GM12878 (cell line): ENCODE data around the gene NPAS3. TPM values are rescaled to one million over a fixed set of nuclear protein-coding genes. Genes with fewer than 3 reads are reported as not detected.

Source experiments
- ATAC-seq: fragments of 200-7000 bp; cut with Tn5 transposase; 3 replicates; pipeline ENCODE4 v1.9.1; 2020; ENCODE audit warnings: mild to moderate bottlenecking, moderate library complexity
- BruUV-seq: library from RNA; stranded (reverse); fragments of 400-500 nt; replicated peaks from 2 replicates; lab custom pipeline; 2021; lab: Mats Ljungman, UMichigan
- CTCF ChIA-PET: fragments of 300-600 bp; sonication (Branson Sonifier 250); formaldehyde crosslinking; extraction: SDS; loops from one replicate; lab custom pipeline; 2021; ENCODE audit warnings: inconsistent platforms; lab: Yijun Ruan, JAX
- POLR2A ChIA-PET: fragments of 350-600 bp; formaldehyde crosslinking; extraction: SDS; loops from one replicate; lab custom pipeline; 2021; ENCODE audit warnings: inconsistent platforms; lab: Charles Lee
- RAD21 ChIA-PET: fragments of 300-600 bp; sonication (Branson Sonifier 250); formaldehyde crosslinking; loops from one replicate; lab custom pipeline; 2023; ENCODE audit warnings: antibody characterized with exemption; ENCODE audit not compliant: unreplicated experiment; lab: Charles Lee
- SMC1A ChIA-PET: fragments of 300-600 bp; sonication (Branson Sonifier 250); formaldehyde crosslinking; loops from one replicate; lab custom pipeline; 2023; ENCODE audit not compliant: unreplicated experiment, uncharacterized antibody; lab: Charles Lee
- DNase-seq: peaks from one replicate; pipeline ENCODE4 v3.0.0-alpha.2; 2011; ENCODE audit warnings: low read depth, low spot score
- FAIRE-seq: peaks from 3 replicates; lab custom pipeline; 2011; peaks lifted over from hg19 to GRCh38; lab: Jason Lieb, UNC
- H2AFZ ChIP-seq: 2 replicates; pipeline ENCODE4 v1.6.0; 2011; ENCODE audit warnings: low read depth, low read length, control low read depth; ENCODE audit not compliant: control insufficient read depth
- H3K27ac ChIP-seq: 2 replicates; pipeline ENCODE4 v1.5.1; 2011; ENCODE audit warnings: control low read depth; ENCODE audit not compliant: control insufficient read depth, insufficient read depth
- H3K27me3 ChIP-seq, 2 experiments: replicated peaks in 1 of 2; 2 replicates each; pipeline versions ENCODE4 v1.6.0 to v1.6.1; 2011; ENCODE audit warnings: low read length in 1 of 2; ENCODE audit not compliant: control insufficient read depth in 2 of 2, insufficient read depth in 2 of 2
- H3K36me3 ChIP-seq, 2 experiments: 2 replicates each; pipeline ENCODE4 v1.5.1; 2011; ENCODE audit warnings: low read length in 1 of 2; ENCODE audit not compliant: control insufficient read depth in 2 of 2, insufficient read depth in 2 of 2
- H3K4me1 ChIP-seq: 2 replicates; pipeline ENCODE4 v1.6.1; 2011; ENCODE audit warnings: mild to moderate bottlenecking, low read length, moderate library complexity, mixed read lengths; ENCODE audit not compliant: control insufficient read depth, insufficient read depth
- H3K4me2 ChIP-seq: 2 replicates; pipeline ENCODE4 v1.6.0; 2011; ENCODE audit warnings: control low read depth; ENCODE audit not compliant: control insufficient read depth, insufficient read depth
- H3K4me3 ChIP-seq: fragments of 200-600 bp; sonication (generic); 2 replicates; pipeline ENCODE4 v1.5.1; 2016
- H3K79me2 ChIP-seq: 2 replicates; pipeline ENCODE4 v1.6.0; 2011; ENCODE audit warnings: low read length; ENCODE audit not compliant: control insufficient read depth, insufficient read depth
- H3K9ac ChIP-seq: 2 replicates; pipeline ENCODE4 v1.8.0; 2011; ENCODE audit warnings: low read length, control low read depth, mixed read lengths; ENCODE audit not compliant: control insufficient read depth, insufficient read depth
- H3K9me3 ChIP-seq: replicated peaks from 3 replicates; pipeline ENCODE4 v1.5.1; 2011; ENCODE audit warnings: mild to moderate bottlenecking, low read length; ENCODE audit not compliant: control insufficient read depth, insufficient read depth
- H4K20me1 ChIP-seq: 2 replicates; pipeline ENCODE4 v1.6.0; 2011; ENCODE audit not compliant: control insufficient read depth, insufficient read depth
- ATF2 ChIP-seq: IDR thresholded peaks from 2 replicates; pipeline ENCODE4 v1.6.1; 2012; ENCODE audit warnings: low read length, inconsistent platforms
- CBX5 ChIP-seq: sonication (generic); IDR thresholded peaks from 2 replicates; pipeline ENCODE4 v1.6.1; 2016; ENCODE audit warnings: low read depth, moderate library complexity, mild to moderate bottlenecking, inconsistent platforms
- E4F1 ChIP-seq: fragments of 450-650 bp; IDR thresholded peaks from 2 replicates; pipeline ENCODE4 v1.6.1; 2018; ENCODE audit warnings: borderline replicate concordance, mild to moderate bottlenecking; ENCODE audit not compliant: partially characterized antibody
- HDGF ChIP-seq: fragments of 450-650 bp; IDR thresholded peaks from 2 replicates; pipeline ENCODE4 v1.6.1; 2016; ENCODE audit warnings: antibody characterized with exemption
- MTA3 ChIP-seq: IDR thresholded peaks from 2 replicates; pipeline ENCODE4 v1.6.1; 2012; ENCODE audit warnings: low read length, inconsistent platforms, borderline replicate concordance
- RELA ChIP-seq: fragments of 450-650 bp; IDR thresholded peaks from 2 replicates; pipeline ENCODE4 v1.8.0; 2014; ENCODE audit warnings: borderline replicate concordance; ENCODE audit not compliant: partially characterized antibody
- WGBS: methylation state at CpG from one replicate; pipeline ENCODE4 v1.1.6; 2016; ENCODE audit warnings: low lambda C conversion rate; ENCODE audit not compliant: insufficient replicate concordance, insufficient coverage; ENCODE audit errors: missing lambda C conversion rate; 5-methylcytosine and 5-hydroxymethylcytosine counted together
- in situ Hi-C: fragments of 300-500 bp; cut with MboI; formaldehyde crosslinking; loops from 9 replicates; pipeline ENCODE4 v1.14.3; 2018; ENCODE audit warnings: mixed read lengths
- intact Hi-C: fragments of 100-400 bp; cut with micrococcal nuclease; formaldehyde crosslinking; loops from one replicate; pipeline ENCODE4 v1.14.2; 2022; ENCODE audit not compliant: unreplicated experiment
- polyA plus RNA-seq, 11 experiments: library from polyadenylated mRNA; depleted of rRNA in 4 of 11; unstranded in 6 of 11; stranded (reverse) in 5 of 11; fragments of >200 nt; fragmentation: Nextera tagmentation in 4 of 11; fragmentation: Illumina TruSeq in 1 of 11; extraction: Ambion mirVana in 4 of 11; extraction: Trizol in 1 of 11; gene quantifications; 1 replicate in 1 of 11; 2 replicates in 10 of 11; pipeline versions ENCODE4 v1.2.1 to v1.2.3, GENCODE V29; 2011 to 2016; ENCODE audit warnings: inconsistent platforms in 2 of 11, missing spikeins in 2 of 11, low read depth in 1 of 11
- total RNA-seq, 4 experiments: library from RNA; depleted of rRNA in 3 of 4; stranded (reverse); fragments of >200 nt in 3 of 4; fragmentation: Illumina TruSeq in 1 of 4; extraction: Trizol in 1 of 4; gene quantifications; 2 replicates each; pipeline versions ENCODE4 v1.2.1 to v1.2.3, GENCODE V29; 2013 to 2021

The NPAS3 gene
- total and polyA plus RNA-seq, 10 of the 15 experiments (the other 5 are each of a cell fraction or from before 2014, with no cell fraction given): under 0.01 to 2.7 (median 0.03) TPM; not detected in 6

- Histone ChIP-seq H3K9me3 (no peaks in the 10 kb centered on the region), H3K4me3 (no peak overlapping the region), H3K36me3 (no peaks in the 10 kb centered on the region), H3K27me3 (0 out of 4 replicates have a peak, but pooled peaks cover 0 to 2% of the 10 kb centered on the region in 2 experiments), H2AFZ (no peak overlapping the region), H3K27ac (no peak overlapping the region), H3K9ac (no peak overlapping the region), H3K4me1 (no peaks in the 10 kb centered on the region), H3K79me2 (no peaks in the 10 kb centered on the region), H4K20me1 (no peaks in the 10 kb centered on the region), H3K4me2 (no peak overlapping the region)
- in situ Hi-C loops (no loop called here), intact Hi-C loops (no loop called here)
- FAIRE-seq (no peak), ATAC-seq (no peak), DNase-seq (no peak)
- ChIA-PET SMC1A (no interaction called here), POLR2A (no interaction called here), RAD21 (no interaction called here), CTCF (no interaction called here)
- WGBS: 34% methylated on average over 2 of the region's 2 CpGs
- TF ChIP-seq ATF2 (no peak), HDGF (no peak), MTA3 (no peak), E4F1 (no peak), RELA (no peak), CBX5 (no peak)
- BruUV-seq: no TSS peak
Observed at GRCh38 chr14:33188880-33189279, 250.2 kb downstream of the NPAS3 start.
